K562 (cell line): ENCODE results near the gene TNFSF4.

Experiments
- CCAR2 ChIP-seq: fragments of 200-400 bp; formaldehyde crosslinking; IDR thresholded peaks from 2 replicates; pipeline ENCODE4 v1.6.1; 2017; ENCODE audit warnings: mild to moderate bottlenecking, low read depth, low read length
- CEBPB ChIP-seq: fragments of 450-650 bp; IDR thresholded peaks from 2 replicates; pipeline ENCODE4 v1.6.1; 2016; ENCODE audit warnings: missing genetic modification characterization, missing compliant biosample characterization
- CTCF ChIP-seq, 3 experiments: IDR thresholded peaks in 2 of 3; conservative IDR thresholded peaks in 1 of 3; 2 replicates each; pipeline ENCODE4 v1.5.1; 2011 to 2012; ENCODE audit warnings: low read length in 3 of 3, mild to moderate bottlenecking in 3 of 3, control low read depth in 2 of 3, improper control_type of control experiment in 1 of 3, inconsistent platforms in 1 of 3, low read depth in 1 of 3, mixed read lengths in 1 of 3, moderate library complexity in 1 of 3; ENCODE audit not compliant: insufficient read depth in 2 of 3
- EP300 ChIP-seq: IDR thresholded peaks from 2 replicates; pipeline ENCODE4 v1.6.1; 2012; ENCODE audit warnings: low read length, improper control_type of control experiment
- FOXJ3 ChIP-seq: sonication (generic); formaldehyde crosslinking; IDR thresholded peaks from 2 replicates; pipeline ENCODE4 v1.4.0; 2020; ENCODE audit warnings: mild to moderate bottlenecking, missing genetic modification reagents
- FOXK2 ChIP-seq, 2 experiments: fragments of 450-650 bp; IDR thresholded peaks in 1 of 2; conservative IDR thresholded peaks in 1 of 2; 2 replicates each; pipeline ENCODE4 v1.6.1; 2016; ENCODE audit warnings: low read depth in 2 of 2, mild to moderate bottlenecking in 1 of 2
- TAF9B ChIP-seq: fragments of 450-650 bp; IDR thresholded peaks from 2 replicates; pipeline ENCODE4 v1.6.1; 2018; ENCODE audit warnings: mild to moderate bottlenecking; ENCODE audit not compliant: partially characterized antibody
- ZNF764 ChIP-seq: fragments of 250-450 bp; sonication (Bioruptor Pico); IDR thresholded peaks from 2 replicates; pipeline ENCODE4 v1.4.0; 2020; ENCODE audit warnings: low read depth, mild to moderate bottlenecking, moderate library complexity
- TF ChIP-seq, protein P1 (sequence below): fragments of 250-450 bp; sonication (Bioruptor Pico); IDR thresholded peaks from 2 replicates; pipeline ENCODE4 v1.8.0; 2021; ENCODE audit warnings: mild to moderate bottlenecking, moderate library complexity

GRCh38 chr1:173243300-173243699 lies 36.2 kb upstream of the TNFSF4 start:
- TF ChIP-seq TAF9B, result no peak
- TF ChIP-seq CCAR2, result no peak
- TF ChIP-seq CTCF (IDR thresholded peaks at IDR 0.05 in 2 of 3, conservative IDR thresholded peaks at IDR 0.05 in 1 of 3; ENCODE audit: insufficient read depth in 2 of 3, low read depth in 1 of 3, low read length in 3 of 3), result no peak
- no peak for TF ChIP-seq FOXK2 (conservative IDR thresholded peaks at IDR 0.05 in 1 of 2, IDR thresholded peaks at IDR 0.05 in 1 of 2; ENCODE audit: low read depth in 2 of 2)
- no peak for TF ChIP-seq EP300
- TF ChIP-seq, protein P1, sequence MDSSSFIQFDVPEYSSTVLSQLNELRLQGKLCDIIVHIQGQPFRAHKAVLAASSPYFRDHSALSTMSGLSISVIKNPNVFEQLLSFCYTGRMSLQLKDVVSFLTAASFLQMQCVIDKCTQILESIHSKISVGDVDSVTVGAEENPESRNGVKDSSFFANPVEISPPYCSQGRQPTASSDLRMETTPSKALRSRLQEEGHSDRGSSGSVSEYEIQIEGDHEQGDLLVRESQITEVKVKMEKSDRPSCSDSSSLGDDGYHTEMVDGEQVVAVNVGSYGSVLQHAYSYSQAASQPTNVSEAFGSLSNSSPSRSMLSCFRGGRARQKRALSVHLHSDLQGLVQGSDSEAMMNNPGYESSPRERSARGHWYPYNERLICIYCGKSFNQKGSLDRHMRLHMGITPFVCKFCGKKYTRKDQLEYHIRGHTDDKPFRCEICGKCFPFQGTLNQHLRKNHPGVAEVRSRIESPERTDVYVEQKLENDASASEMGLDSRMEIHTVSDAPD, result no peak
- no peak for TF ChIP-seq CEBPB (tag)
- no peak for TF ChIP-seq FOXJ3 (CRISPR knock-in tag)
- no peak for TF ChIP-seq ZNF764 (CRISPR knock-in tag)
